ENCODE results near the gene APBB2.

DNA sequence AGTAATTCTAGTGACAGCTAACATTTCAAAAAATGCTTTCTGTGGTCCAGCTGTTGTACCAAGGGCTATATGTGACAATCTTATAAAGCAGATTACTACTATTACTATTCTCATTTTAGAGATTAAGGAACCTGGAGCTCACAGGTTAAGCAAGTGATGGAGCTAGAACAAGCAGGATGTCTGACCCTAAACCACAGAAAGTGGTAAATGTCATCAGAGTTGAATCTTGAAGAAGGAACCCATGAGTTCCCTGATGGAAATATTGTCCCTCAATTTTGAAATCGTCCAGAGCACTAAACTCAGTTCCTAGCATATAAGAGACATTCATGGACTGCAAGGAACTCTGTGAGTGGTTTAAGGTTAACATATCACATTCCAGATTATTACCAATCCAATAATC is 214.0 kb downstream of the APBB2 start:
- TF ChIP-seq, protein P1, sequence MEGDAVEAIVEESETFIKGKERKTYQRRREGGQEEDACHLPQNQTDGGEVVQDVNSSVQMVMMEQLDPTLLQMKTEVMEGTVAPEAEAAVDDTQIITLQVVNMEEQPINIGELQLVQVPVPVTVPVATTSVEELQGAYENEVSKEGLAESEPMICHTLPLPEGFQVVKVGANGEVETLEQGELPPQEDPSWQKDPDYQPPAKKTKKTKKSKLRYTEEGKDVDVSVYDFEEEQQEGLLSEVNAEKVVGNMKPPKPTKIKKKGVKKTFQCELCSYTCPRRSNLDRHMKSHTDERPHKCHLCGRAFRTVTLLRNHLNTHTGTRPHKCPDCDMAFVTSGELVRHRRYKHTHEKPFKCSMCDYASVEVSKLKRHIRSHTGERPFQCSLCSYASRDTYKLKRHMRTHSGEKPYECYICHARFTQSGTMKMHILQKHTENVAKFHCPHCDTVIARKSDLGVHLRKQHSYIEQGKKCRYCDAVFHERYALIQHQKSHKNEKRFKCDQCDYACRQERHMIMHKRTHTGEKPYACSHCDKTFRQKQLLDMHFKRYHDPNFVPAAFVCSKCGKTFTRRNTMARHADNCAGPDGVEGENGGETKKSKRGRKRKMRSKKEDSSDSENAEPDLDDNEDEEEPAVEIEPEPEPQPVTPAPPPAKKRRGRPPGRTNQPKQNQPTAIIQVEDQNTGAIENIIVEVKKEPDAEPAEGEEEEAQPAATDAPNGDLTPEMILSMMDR (IDR thresholded peaks at IDR 0.05 in 2 of 3, conservative IDR thresholded peaks at IDR 0.05 in 1 of 3; ENCODE audit: control insufficient read depth in 2 of 3, extremely low read depth in 1 of 3, insufficient read depth in 1 of 3, low read depth in 3 of 3, low read length in 3 of 3) = no peak
- no peak for TF ChIP-seq EED (IDR thresholded peaks at IDR 0.05; ENCODE audit: low read depth)
- no peak for TF ChIP-seq SP1 (IDR thresholded peaks at IDR 0.05; ENCODE audit: low read depth, low read length)
- TF ChIP-seq JUND (IDR thresholded peaks at IDR 0.05; ENCODE audit: low read depth, low read length) = no peak
- no peak for TF ChIP-seq PML (IDR thresholded peaks at IDR 0.05; ENCODE audit: low read length)
